Ectodermal cell (in vitro differentiated cells): Measurements from ENCODE around the gene HIVEP2.

ENCODE experiments used
- H3K27ac ChIP-seq: 2 replicates; pipeline ENCODE4 v1.7.0; 2013; ENCODE audit warnings: mild to moderate bottlenecking, low read depth, low read length; ENCODE audit not compliant: insufficient read depth, poor library complexity, severe bottlenecking
- H3K27me3 ChIP-seq: 2 replicates; pipeline ENCODE4 v1.7.0; 2013; ENCODE audit warnings: mild to moderate bottlenecking, low read length; ENCODE audit not compliant: insufficient read depth, control insufficient read depth, poor library complexity, severe bottlenecking
- H3K36me3 ChIP-seq: one replicate; pipeline ENCODE4 v1.7.0; 2013; ENCODE audit warnings: low read length; ENCODE audit not compliant: control insufficient read depth, insufficient read depth
- H3K4me1 ChIP-seq: one replicate; pipeline ENCODE4 v1.7.0; 2013; ENCODE audit warnings: low read length; ENCODE audit not compliant: control insufficient read depth, insufficient read depth
- H3K4me3 ChIP-seq: 2 replicates; pipeline ENCODE4 v1.7.0; 2013; ENCODE audit warnings: low read depth, low read length, control low read depth; ENCODE audit not compliant: insufficient read depth
- H3K9me3 ChIP-seq: 2 replicates; pipeline ENCODE4 v1.7.0; 2013; ENCODE audit warnings: mild to moderate bottlenecking, low read length, moderate library complexity; ENCODE audit not compliant: control insufficient read depth
- WGBS, 2 experiments: methylation state at CpG; one replicate each; pipeline ENCODE4 v1.1.7; 2013; ENCODE audit warnings: missing lambda C conversion rate in 2 of 2; 5-methylcytosine and 5-hydroxymethylcytosine counted together

Gene HIVEP2

DNA sequence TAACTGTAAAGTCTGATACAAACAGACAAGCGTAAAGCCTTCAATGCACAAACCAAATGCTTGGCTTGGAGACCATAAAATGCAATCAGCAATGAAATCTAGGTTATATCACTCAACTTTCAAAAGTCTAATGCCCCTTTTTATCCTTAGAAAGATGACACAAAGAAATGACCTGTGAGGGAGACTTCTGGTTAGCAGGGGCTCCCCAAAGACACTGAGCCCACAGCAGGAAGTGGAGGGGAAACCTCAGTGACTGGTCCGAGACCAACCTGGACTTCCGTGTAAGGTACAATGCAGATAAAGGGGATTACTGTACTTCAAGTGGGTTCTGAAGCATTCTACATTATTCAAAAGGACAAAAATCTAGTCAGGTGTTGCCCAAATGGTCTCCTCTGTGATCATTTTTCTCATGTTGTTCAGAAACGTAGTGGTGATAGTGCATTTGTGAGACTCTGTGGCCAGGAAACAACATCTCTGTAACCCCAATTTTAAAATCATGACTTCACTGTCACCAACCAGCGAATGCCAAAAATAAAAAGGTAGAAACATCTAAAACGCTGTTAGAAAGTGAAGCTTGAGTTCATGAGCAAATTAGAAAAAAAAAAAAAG is 88.2 kb downstream of the HIVEP2 start:
- WGBS, 2 experiments = 52 to 80% methylated on average over 3 to 6 of the region's 6 CpGs
- peaks cover 24% of the 10 kb centered on the region for H3K4me1 ChIP-seq
- no peaks in the 10 kb centered on the region for H3K27me3 ChIP-seq
- no peak overlapping the region for H3K27ac ChIP-seq
- H3K9me3 ChIP-seq = no peaks in the 10 kb centered on the region
- no peak overlapping the region for H3K4me3 ChIP-seq
- no peaks in the 10 kb centered on the region for H3K36me3 ChIP-seq

GRCh38 chr6:142855893-142856623 is 88.9 kb downstream of the HIVEP2 start:
- Histone ChIP-seq H3K9me3 (no peaks in the 10 kb centered on the region), H3K27me3 (no peaks in the 10 kb centered on the region), H3K4me3 (no peak overlapping the region), H3K27ac (no peak overlapping the region), H3K36me3 (no peaks in the 10 kb centered on the region), H3K4me1 (peaks cover 24% of the 10 kb centered on the region)
- 93 to 100% methylated on average over 3 to 5 of the region's 5 CpGs for WGBS, 2 experiments

DNA sequence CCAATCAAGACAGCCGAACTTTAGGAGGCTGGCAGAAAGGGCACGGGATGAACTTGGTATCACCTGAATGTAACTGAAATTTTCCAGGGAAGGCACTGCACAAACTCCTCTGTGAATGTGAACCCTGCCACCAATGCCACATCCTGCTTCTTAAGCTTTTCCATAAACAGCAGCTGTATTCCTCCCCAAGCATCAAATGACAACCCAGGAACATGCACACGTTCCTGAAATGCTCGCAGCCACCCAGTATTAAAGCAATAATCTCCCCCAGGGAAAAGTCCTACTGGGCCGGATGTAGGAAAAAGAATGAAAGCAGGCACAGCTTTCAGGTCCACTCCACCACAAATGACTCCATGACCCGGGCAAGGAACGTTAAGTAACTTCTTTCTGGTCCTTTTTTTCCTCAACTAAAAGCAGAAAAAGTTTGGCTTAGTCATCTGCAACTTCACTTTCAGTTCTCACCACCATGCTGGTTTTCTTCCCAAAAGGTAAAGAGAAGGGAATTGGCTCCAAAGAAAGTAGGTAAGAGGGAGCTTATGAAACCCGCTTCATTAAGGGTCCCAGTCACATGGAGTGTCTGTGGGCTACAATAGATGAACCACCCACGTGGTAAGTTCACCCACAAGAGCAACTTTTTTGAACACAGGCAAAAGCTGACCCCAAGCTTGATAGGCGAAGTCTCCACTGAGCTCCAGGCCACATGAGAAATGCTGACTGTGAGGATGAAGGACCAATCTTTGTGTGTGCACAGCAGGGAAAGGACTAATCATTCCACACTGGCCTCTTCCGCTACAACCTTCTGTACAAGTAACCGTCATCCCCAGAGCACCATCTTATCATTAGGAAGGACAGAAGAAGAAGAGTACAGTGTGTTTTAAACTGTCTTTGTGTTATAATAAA is 90.1 kb downstream of the HIVEP2 start:
- Histone ChIP-seq H3K27ac (no peak overlapping the region), H3K27me3 (no peaks in the 10 kb centered on the region), H3K36me3 (no peaks in the 10 kb centered on the region), H3K4me1 (peaks cover 24% of the 10 kb centered on the region), H3K4me3 (no peak overlapping the region), H3K9me3 (no peaks in the 10 kb centered on the region)
- 86 to 89% methylated on average over 11 to 12 of the region's 12 CpGs for WGBS, 2 experiments

- Histone ChIP-seq H3K36me3 (no peaks in the 10 kb centered on the region), H3K4me1 (peaks cover 24% of the 10 kb centered on the region), H3K9me3 (no peaks in the 10 kb centered on the region), H3K4me3 (no peak overlapping the region), H3K27me3 (no peaks in the 10 kb centered on the region), H3K27ac (no peak overlapping the region)
- 88 to 90% methylated on average over 6 of the region's 6 CpGs for WGBS, 2 experiments
Observed at GRCh38 chr6:142853244-142854180, 91.5 kb downstream of the HIVEP2 start.

- Histone ChIP-seq H3K4me1 (peaks cover 24% of the 10 kb centered on the region), H3K27me3 (no peaks in the 10 kb centered on the region), H3K36me3 (no peaks in the 10 kb centered on the region), H3K4me3 (no peak overlapping the region), H3K27ac (no peak overlapping the region), H3K9me3 (no peaks in the 10 kb centered on the region)
- 91 to 96% methylated on average over 2 of the region's 2 CpGs for WGBS, 2 experiments
Observed at GRCh38 chr6:142851601-142852000, 93.4 kb downstream of the HIVEP2 start.

GRCh38 chr6:142850679-142851423 is 94.1 kb downstream of the HIVEP2 start:
- H3K4me3 ChIP-seq = no peak overlapping the region
- H3K9me3 ChIP-seq = no peaks in the 10 kb centered on the region
- H3K27me3 ChIP-seq = no peaks in the 10 kb centered on the region
- H3K36me3 ChIP-seq = no peaks in the 10 kb centered on the region
- H3K4me1 ChIP-seq = peaks cover 24% of the 10 kb centered on the region
- 87 to 92% methylated on average over 3 of the region's 3 CpGs for WGBS, 2 experiments
- H3K27ac ChIP-seq = no peak overlapping the region

GRCh38 chr6:142848976-142849375 is 96.0 kb downstream of the HIVEP2 start:
- Histone ChIP-seq H3K4me1 (peaks cover 25% of the 10 kb centered on the region), H3K27me3 (no peaks in the 10 kb centered on the region), H3K27ac (no peak overlapping the region), H3K4me3 (no peak overlapping the region), H3K9me3 (no peaks in the 10 kb centered on the region), H3K36me3 (no peaks in the 10 kb centered on the region)
- WGBS, 2 experiments = 95 to 97% methylated on average over 3 of the region's 3 CpGs

DNA sequence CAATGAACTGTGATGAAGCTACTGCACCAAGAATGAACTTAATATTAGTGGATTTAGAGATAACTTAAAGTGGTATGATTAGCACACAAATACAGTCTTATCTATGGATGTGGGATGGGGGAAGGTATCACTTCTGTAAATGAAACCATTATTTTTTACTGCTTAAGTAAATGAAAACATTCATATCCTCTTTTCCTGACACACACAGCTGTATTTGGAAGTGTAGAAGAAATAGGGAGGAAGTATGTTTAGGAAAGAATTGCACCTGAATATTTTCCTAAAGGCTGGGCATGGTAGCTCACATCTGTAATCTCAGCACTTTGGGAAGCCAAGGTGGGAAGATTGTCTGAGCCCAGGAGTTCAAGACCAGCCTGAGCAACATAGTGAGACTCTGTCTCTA is 96.8 kb downstream of the HIVEP2 start:
- no peaks in the 10 kb centered on the region for H3K27me3 ChIP-seq
- H3K9me3 ChIP-seq = no peaks in the 10 kb centered on the region
- H3K4me1 ChIP-seq = peaks cover 22% of the 10 kb centered on the region
- no peak overlapping the region for H3K27ac ChIP-seq
- H3K36me3 ChIP-seq = no peaks in the 10 kb centered on the region
- no peak overlapping the region for H3K4me3 ChIP-seq

DNA sequence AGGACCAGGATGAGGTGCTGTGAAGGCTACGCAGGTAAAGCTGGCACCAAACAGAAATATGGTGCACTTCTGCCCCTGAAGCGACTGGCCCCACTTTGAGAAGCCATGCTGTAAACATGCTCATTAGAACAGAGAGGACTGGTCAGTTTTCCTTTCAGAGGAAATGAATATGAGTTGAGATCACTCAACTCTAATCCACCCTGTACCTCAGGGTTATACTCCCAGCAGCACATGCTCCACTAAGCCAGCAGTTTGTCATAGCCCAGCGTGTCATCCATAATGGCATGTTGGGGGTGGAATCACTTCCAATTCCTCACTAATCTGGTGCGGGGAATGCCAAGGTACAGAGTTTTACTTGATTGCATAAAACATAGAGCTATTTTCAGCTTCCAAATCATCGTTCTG is 98.1 kb downstream of the HIVEP2 start:
- Histone ChIP-seq H3K4me3 (no peak overlapping the region), H3K27ac (no peak overlapping the region), H3K36me3 (no peaks in the 10 kb centered on the region), H3K4me1 (peaks cover 22% of the 10 kb centered on the region), H3K9me3 (no peaks in the 10 kb centered on the region), H3K27me3 (no peaks in the 10 kb centered on the region)
- WGBS, 2 experiments = 87 to 88% methylated on average over 5 of the region's 5 CpGs
